Urothelium cell line (cell line): ENCODE results near the gene CPA2.

Experiments used
- DNase-seq: peaks from one replicate; pipeline ENCODE4 v3.0.0; 2011; ENCODE audit warnings: low spot score, mixed read lengths
- FAIRE-seq: peaks from 2 replicates; lab custom pipeline; 2011; peaks lifted over from hg19 to GRCh38; lab: Jason Lieb, UNC

CPA2 gene

DNA sequence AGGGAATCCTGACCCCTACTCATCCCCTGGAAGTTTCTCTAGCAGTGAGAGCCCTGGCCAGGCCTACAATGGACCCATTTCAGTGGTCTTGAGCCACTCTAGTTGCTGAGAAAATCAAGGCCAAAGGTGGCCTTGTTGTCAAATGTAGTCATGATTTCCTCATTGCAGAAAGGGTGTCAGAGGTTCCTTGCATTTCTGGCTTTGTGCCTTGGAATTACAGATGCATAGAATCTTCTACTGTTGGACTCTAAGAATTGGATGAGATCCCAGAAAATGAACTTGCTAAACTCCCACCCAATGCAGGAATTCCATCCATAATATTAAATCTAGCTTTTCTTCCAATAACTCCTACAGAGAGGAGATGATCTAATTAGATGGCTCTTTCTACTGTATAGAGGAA, 12.2 kb downstream of the CPA2 start:
- DNase-seq (no peak), FAIRE-seq (no peak)

DNA sequence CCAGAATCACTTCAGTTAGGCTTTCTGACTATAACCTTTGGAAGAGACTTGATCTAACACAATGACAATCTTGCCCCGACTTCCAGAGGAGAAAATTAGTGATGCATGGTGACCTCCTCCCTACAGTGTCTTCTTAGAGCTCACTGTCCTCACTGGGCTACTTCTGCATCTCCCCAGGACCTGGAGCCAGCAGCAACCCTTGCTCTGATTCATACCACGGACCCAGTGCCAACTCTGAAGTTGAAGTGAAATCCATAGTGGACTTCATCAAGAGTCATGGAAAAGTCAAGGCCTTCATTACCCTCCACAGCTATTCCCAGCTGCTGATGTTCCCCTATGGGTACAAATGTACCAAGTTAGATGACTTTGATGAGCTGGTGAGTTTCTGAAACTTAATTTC, 12.6 kb downstream of the CPA2 start:
- no peak for FAIRE-seq
- DNase-seq = no peak

DNA sequence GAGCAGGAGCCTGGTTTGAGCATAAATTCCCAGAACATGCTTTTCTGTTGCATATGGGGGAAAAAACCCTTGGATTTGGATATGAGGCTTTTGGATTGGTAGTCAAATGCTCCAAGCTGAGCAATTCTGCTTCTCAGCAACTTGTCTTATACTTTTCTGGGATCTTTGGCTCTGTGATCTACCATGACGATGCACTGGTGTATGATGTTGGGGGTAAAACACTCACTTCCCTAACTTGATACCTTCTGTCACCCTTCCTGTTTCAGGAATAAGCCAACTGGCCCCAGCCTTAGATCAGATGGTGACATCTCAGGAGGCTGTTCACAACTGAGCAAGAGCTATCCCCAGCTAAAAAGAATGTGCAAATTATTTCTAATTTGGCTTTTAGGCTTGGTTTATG, 13.2 kb downstream of the CPA2 start:
- DNase-seq = no peak

DNA sequence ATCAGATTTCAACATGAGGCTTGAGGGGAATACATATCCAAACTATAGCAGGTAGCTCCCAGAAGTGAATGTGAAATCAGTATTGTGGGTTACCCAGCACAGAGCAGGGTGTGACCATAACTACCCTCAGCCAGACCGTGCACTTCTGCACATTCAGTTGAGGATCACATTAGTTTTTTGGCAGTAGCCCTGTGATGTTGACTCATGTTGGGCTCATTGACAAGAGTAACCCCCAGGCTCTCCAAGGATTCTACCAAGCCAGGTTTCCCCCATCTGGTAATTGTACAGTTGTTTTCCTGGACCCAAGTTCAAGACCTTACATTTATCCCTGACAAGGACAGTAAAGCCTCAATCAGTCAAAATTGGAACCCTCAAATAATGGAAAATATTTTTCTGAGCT, 14.6 kb downstream of the CPA2 start:
- no peak for FAIRE-seq

More for the DNA sequence above, 13.2 kb downstream of the CPA2 start:
- FAIRE-seq = no peak

DNA sequence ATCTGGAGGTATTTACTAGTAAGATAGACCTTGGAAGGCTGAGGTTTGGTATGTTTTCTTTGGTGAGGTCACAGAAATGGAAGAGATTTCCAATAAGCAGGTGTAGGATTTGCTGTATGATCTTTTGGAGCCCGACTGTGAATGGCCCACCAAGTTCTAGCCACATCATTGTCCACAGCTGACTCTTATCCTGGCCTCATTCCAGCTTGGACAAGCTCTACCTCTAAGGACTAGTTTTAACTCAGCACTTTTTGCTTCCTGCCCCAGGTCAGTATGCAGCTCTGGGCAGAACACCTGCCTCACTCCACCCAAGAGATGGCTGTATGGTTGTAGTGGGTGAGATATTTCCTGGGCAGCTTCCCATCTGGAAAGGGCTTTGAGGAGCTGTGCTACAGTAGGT, 20.2 kb downstream of the CPA2 start:
- DNase-seq (no peak), FAIRE-seq (no peak)

More for the DNA sequence above, 14.6 kb downstream of the CPA2 start:
- DNase-seq = no peak

DNA sequence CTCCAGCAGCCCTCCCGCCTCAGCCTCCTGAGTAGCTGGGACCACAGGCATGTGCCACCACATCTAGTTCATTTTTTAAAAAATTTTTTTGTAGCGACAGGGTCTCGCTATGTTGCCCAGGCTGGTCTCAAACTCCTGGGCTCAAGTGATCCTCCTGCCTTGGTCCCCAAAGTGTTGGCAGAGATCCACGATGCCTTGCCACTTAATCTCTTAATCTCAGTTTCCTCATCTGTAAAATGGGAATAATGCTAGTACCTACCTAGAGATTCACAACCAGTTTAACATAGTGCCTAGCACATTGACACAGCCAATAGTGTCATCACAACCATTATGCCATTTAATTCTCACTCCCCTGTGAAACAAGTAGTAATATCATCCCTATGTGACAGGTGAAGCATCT, 21.5 kb downstream of the CPA2 start:
- no peak for FAIRE-seq
- DNase-seq = no peak

DNA sequence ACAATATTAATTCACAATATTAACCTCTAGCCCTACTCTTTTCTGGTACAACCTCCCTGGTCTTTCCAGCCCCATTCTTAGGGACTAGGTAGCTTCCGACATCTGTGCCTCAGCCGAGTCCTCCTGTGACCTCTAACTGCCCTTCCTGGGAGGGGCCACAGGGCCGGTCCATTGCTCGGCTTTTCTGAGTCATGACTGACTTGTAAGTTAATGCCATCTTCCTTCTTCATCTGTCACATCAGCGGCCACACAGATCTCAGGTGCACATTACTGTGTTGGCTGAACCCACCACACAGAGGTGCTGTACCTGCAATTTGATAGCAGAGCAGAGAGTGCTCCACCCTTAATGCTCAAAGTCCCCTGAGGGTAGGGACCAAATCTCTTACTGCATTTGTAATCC, 22.2 kb downstream of the CPA2 start:
- FAIRE-seq (no peak), DNase-seq (no peak)

DNA sequence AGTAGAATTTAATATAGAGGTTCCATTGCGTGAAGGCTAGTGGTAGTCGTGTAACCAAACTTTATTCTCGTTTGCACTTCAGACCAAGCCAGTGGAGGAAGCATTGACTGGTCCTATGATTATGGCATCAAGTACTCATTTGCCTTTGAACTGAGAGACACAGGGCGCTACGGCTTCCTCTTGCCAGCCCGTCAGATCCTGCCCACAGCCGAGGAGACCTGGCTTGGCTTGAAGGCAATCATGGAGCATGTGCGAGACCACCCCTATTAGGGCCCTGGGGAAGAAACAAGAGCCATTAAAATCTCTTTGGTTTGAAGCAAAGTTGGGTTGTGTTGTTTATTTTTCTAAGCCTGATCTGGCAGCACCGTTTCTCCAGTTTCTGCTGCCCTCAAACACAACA, 22.8 kb downstream of the CPA2 start:
- FAIRE-seq (no peak), DNase-seq (no peak)

DNA sequence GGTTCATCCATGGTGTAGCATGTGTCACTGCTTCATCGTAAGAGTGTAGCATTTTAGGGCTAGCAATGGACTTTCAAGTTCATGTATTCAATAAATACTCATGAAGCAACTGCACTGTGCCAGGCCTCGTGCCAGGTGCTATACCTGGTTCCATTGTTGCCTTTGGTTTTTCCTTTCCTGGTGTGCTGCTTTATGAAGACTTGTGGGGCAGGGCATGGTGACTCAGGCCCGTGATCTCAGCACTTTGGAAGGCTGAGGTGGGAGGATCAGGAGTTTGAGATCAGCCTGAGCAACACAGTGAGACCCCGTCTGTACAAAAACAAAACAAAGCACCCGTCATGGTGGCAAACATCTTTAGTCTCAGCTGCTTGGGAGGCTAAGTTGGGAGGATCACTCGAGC, 24.1 kb downstream of the CPA2 start:
- FAIRE-seq (no peak), DNase-seq (peak; percentile 62)

DNA sequence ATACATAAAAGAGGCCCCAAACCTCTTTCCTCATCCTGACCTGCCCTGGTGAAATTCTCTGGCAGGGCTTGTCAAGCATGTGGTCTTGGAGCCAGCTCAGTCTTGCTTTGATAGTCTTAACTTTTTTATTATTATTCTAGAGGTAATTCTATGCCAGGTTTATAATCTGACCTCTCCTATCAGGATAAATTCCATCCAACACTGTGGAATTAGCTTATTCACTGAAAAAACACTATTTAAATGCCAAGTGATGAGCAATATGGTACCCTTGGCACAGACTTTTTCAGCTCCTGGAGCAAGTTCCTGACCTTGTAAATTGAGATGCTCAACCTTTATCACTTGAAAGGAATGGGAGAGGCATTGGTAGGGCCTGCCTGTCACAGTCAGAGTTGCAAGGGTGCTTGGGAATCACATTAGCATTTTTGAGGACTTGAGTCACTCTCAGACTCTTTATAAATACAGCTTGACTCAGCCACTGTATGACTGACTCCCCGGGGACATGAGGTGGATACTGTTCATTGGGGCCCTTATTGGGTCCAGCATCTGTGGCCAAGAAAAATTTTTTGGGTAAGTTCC, 26.1 kb downstream of the CPA2 start, which contains the start of gene CPA4:
Gene CPA4 (plus strand): TSS at position 480 of the 576 bp plus-strand sequence. CDS start 20 bp downstream, at position 500.
- FAIRE-seq = no peak
- peak; percentile 76 for DNase-seq

DNA sequence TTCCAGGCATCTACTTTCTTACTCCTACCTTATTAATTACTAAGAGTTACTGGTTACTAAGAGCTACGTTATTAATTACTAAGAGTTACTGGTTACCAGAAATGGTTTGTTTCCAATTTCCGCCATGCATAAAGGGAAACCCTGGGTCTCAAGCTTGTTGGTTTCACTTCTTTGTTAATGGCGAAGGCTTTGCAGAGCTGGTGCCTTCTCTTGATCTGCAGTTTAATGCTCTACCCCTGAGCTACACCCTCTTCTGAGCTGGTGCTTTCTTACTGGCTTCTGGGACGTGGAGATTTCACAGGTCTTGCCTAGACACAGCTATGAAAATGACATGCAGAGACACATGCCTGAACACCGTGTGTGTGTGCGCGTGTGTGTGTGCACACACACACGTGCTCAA, 26.9 kb downstream of the CPA2 start:
- DNase-seq = no peak
- no peak for FAIRE-seq

DNA sequence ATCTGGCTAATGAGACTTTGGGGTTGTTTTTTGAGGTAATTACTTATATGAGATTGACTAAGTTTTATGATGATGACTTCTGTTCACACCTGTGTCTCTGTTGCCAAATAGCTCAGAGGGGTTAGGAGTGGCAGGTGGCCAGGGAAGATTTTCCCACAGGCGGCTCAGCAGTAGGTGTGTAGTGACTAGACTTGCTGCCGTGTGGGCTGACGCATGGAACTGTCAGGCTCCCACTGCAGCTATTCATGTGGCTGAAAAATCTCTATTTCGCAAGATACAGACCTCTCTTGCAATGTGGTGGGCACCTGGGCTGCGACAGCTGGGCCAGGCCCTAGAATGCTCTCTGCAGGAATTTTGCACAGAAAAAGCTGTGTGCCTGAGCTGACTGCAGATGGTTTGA, 27.7 kb downstream of the CPA2 start:
- DNase-seq = no peak
- no peak for FAIRE-seq

DNA sequence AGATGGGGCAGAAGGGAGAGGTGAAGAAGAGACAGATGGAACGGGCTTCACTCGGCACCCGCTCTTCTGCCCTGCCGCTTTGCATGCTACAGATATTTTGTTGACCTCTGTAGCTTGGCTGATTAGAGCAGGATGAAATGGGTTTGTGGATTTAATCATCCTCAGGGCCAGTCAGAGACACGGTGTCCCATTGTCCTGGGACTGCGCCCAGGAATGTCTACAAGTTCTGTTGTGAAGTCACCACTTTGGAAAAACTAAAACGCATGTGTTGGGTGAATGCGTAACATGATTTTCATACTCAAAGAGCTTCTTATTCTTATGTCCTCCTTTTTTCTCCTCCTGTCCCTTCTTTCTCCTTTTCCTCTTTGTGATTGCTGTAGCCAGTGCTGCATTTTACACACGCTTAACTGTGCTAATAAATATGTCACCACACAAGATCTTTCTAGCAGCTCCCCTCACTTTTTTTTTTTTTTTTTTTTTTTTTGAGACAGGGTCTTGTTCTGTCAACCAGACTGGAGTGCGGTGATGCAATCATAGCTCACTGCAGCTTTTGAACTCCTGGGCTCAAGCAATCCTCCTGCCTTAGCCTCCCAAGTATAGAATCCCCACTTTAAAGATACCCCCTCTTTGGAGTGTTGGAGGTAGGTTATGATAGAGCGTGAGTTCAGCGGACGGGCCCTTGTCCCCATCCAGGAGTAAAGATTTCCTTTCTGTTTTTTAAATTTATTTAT, 29.7 kb downstream of the CPA2 start:
- FAIRE-seq (no peak), DNase-seq (no peak)

DNA sequence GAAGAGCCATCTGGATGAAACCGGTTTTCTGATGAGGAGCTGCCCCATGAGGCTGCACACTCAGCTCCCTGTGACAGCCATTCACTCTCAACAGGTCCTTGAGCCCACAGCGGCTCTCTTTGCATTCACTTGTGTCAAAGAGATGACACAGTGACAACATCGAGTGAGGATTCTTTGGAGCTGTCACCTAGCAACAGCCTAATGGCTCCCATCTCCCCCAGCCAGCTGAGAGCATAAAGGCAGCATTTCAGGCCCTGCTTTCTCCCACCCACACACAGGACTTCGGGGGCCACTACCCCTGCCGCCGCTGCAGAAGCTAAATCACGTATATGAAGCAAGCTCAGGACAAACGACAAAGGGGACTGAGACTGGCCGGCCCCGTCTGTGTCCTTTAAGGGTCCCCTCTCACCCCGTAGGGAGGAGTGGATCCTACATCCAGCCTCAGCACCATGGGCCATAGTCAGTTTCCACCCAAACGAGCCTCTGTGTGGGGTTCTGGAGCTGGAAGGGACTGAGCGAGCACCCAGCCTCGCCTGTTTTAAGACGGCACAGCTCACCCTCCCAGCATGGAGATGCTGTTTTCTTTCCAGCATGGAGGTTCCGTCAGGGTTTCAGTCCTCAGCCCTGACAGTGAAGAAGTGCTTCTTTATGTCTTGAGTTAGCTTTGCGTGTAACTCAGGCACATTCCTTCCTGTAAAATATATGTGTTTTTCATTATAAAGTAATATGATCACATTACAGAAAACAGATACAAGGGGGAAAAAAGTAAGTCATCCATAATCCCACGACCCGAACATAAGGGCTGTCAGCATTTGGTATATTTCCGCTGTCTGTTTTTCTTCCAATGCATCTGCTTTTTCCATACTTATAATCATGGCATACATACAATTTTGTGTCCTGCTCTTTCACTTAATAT, 31.2 kb downstream of the CPA2 start:
- DNase-seq = no peak
- FAIRE-seq = no peak

DNA sequence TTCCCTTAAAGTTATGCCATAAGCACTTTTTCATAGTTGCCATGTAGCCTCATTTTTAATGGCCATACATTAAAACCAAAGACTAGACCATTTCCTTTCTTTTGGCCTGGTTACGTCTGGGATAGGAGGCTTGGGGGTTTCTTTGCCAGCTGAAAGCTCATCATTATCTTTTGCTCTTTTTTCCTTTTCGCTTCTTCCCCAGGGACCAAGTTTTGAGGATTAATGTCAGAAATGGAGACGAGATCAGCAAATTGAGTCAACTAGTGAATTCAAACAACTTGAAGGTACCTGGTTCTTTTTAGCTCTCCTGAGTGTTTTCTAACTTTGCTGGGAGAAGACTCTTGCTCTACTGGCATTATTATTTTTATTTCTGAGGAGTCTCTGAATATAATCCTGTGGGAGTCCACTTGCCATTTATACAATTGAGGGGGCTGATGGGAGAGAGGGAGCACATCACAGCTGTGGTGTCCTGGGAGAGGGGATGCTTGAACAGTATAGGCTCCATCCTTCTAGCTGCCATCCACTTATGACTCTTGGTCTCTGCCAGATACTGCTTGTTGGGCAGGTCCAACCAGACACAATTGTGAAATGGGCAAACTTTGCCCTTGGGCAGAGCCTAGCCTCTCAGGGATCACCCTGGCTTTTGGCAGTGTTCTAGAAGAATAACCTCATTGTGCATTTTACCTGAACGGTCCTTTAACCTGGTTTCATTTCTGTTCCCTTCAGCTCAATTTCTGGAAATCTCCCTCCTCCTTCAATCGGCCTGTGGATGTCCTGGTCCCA, 32.1 kb downstream of the CPA2 start:
- FAIRE-seq (no peak), DNase-seq (no peak)

DNA sequence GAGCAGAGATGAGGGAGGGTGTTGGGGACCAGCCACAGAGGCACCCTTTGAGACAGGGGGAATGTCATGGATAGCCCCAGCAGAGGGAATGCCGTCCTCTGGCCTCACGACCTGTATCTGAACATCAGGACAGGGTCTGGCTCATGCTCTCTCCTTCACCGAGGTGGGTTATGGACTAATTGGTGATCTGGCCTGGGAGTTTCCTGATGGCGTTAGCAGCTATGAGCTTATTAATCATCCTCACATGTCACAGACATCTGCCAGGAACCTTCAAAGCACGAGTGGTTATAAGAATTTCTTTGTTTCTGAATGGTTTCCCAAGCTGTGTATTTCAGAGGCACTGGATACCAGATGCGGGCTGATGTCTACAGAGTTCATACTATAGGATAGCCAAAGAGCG, 33.2 kb downstream of the CPA2 start:
- DNase-seq (no peak), FAIRE-seq (no peak)

DNA sequence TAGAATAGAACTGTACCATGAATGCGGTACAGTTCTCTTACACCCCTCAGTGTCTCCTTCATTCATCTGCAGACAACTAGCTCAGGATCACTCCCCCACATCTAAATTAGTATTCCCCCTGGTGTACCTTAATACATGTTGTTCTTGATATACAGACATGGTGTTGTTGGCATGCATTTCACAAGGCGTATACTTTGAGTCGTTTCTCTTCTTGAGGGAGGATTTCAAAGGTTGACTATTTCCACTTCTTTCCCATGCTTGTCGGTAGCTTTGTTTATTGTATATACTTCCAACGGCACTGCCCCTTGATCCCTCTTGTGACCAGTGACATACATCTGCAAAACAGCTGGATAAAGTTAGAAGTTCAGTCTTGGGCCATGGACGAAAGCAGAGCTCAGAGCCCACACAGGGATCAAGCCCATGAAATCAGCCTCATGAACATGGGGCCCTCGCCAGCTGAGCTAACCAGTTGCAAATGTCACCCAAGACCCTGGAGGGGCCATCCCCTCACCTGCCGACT, 34.9 kb downstream of the CPA2 start:
- DNase-seq (no peak), FAIRE-seq (no peak)

DNA sequence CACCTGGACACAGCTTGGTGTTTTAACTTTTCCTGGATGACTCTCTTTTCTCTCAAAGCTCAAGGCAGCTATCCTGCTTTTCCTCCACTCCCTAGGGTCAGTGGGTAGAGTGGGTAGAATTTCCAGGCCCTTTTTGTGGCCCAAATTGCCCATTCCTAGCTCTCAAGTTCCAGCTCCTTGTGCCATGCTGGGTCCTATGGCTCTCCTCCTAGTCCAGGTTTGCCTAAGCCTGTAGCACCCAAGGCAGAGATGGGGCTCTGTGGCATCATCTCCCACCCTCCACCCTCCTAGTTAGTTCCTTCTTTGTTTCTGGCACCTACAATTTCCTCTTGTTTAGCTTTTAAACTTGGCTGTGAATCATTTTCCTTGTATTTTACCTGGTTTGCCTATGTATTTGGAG, 36.0 kb downstream of the CPA2 start:
- DNase-seq (no peak), FAIRE-seq (no peak)

DNA sequence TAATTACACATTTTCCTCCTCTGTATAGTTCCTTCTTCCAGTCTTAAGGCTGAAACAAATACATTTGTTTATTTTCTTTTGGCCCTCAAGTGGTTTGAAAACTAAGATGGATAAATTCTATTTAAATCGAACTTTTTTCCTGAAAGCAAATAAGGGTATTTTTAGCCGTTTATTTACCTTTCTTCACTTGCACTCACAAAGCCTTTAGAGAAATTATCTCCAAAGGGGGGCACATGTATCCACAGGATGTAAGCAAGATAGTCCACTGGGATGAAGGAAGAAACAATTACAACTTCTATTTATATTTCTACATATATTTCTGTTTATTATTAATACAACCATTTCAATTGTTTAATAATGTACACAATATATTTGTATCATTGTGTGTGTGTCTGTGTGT, 36.5 kb downstream of the CPA2 start:
- DNase-seq = no peak
- FAIRE-seq = no peak

DNA sequence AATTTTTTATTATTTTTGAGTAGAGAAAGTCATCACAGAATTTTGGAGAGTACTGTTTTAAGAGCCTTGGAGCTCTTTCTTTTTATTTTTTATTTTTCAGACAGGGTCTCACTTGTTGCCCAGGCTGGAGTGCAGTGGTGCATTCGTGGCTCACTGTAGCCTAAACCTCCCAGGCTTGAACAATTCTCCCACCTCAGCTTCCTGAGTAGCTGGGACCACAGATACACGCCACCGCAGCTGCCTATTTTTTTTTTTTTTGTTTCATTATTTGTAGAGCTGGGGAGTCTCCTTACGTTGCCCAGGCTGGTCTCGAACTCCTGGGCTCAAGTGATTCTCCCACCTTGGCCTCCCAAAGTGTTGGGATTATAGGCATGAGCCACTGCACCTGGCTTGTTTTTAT, 36.9 kb downstream of the CPA2 start:
- DNase-seq (no peak), FAIRE-seq (no peak)

DNA sequence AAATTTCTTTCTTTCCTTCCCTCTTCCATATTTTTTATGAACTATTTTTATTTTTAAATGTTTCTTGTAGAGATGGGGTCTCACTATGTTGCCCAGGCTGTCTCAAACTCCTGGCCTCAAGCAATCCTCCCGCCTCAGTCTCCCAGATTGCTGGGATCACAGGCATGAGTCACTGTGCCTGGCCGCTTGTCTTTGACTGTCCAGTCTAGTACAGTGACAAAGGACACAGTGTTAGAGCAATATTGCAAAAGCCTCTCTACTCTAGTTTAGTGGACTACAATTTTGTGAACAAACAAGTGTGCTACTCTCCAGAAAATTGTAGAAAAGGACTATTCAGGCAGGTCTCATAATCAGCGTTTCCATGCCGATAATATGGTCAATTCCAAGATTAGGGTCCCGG, 37.3 kb downstream of the CPA2 start:
- FAIRE-seq (no peak), DNase-seq (no peak)
